Lung (tissue), 12 donors: ENCODE results near the gene SYNE3. TPM values are rescaled to one million over a fixed set of nuclear protein-coding genes. Genes with fewer than 3 reads are reported as not detected.

Experiments
- ATAC-seq: fragments of 200-7000 bp; cut with Tn5 transposase; one replicate; pipeline ENCODE4 v1.9.1; 2020; ENCODE audit warnings: moderate number of reproducible peaks; ENCODE audit not compliant: insufficient read depth, low FRiP score
- DNase-seq, 3 donors: peaks; one replicate each; pipeline ENCODE4 v3.0.0-alpha.2; 2013 to 2017
- H3K27ac ChIP-seq, 2 donors: one replicate each; pipeline ENCODE4 v1.5.1; 2013; ENCODE audit warnings: mild to moderate bottlenecking in 2 of 2, moderate library complexity in 2 of 2, control low read depth in 1 of 2, inconsistent platforms in 1 of 2, low read depth in 1 of 2, low read length in 1 of 2
- H3K27me3 ChIP-seq, 3 donors: one replicate each; pipeline ENCODE4 v1.5.1; 2013; ENCODE audit warnings: low read length in 2 of 3; ENCODE audit not compliant: control insufficient read depth in 3 of 3, insufficient read depth in 3 of 3
- H3K36me3 ChIP-seq, 4 donors: one replicate each; pipeline ENCODE4 v1.5.1; 2013; ENCODE audit warnings: low read length in 4 of 4, mild to moderate bottlenecking in 1 of 4, moderate library complexity in 1 of 4; ENCODE audit not compliant: control insufficient read depth in 4 of 4, insufficient read depth in 4 of 4
- H3K4me1 ChIP-seq, 5 donors: one replicate each; pipeline ENCODE4 v1.5.1; 2013; ENCODE audit warnings: low read length in 5 of 5, mild to moderate bottlenecking in 2 of 5, moderate library complexity in 1 of 5; ENCODE audit not compliant: control insufficient read depth in 5 of 5, insufficient read depth in 5 of 5
- H3K4me3 ChIP-seq: one replicate; pipeline ENCODE4 v1.5.1; 2013; ENCODE audit warnings: mild to moderate bottlenecking, control low read depth, moderate library complexity
- H3K9ac ChIP-seq, 2 donors: one replicate each; pipeline ENCODE4 v1.5.1; 2013; ENCODE audit warnings: low read length in 2 of 2, control low read depth in 1 of 2; ENCODE audit not compliant: insufficient read depth in 1 of 2
- H3K9me3 ChIP-seq, 4 donors: one replicate each; pipeline ENCODE4 v1.5.1; 2013; ENCODE audit warnings: low read length in 3 of 4, mild to moderate bottlenecking in 1 of 4, moderate library complexity in 1 of 4; ENCODE audit not compliant: control insufficient read depth in 4 of 4, insufficient read depth in 3 of 4
- WGBS, 2 donors: extraction: QIAGEN DNeasy Blood & Tissue Kit; methylation state at CpG; one replicate each; pipeline ENCODE4 v1.1.7; 2013; 5-methylcytosine and 5-hydroxymethylcytosine counted together
- polyA plus RNA-seq, 2 donors: library from polyadenylated mRNA; stranded (reverse); fragments of 200-250 nt; gene quantifications; one replicate each; pipeline ENCODE4 v1.2.1, GENCODE V29; 2013
- total RNA-seq, 2 donors: library from RNA; depleted of rRNA in 1 of 2; stranded (reverse); fragments of >200 nt in 1 of 2; gene quantifications; one replicate each; pipeline ENCODE4 v1.2.1, GENCODE V29; 2014 to 2021
- TF ChIP-seq, protein P1 (sequence below): IDR thresholded peaks from 2 replicates; pipeline ENCODE4 v1.5.1; 2012; ENCODE audit warnings: mild to moderate bottlenecking; ENCODE audit errors: control extremely low read depth, extremely low read depth
- donor health status: control.
- donor health status: control.
- donor health status: Bipolar disorder and iron deficiency.
- donor health status: healthy.
- donor health status: DM: yes; HTN: yes; CAD: no.

SYNE3 gene
- total and polyA plus RNA-seq, 4 donors: 2.7 to 30.5 (median 6.1) TPM

DNA sequence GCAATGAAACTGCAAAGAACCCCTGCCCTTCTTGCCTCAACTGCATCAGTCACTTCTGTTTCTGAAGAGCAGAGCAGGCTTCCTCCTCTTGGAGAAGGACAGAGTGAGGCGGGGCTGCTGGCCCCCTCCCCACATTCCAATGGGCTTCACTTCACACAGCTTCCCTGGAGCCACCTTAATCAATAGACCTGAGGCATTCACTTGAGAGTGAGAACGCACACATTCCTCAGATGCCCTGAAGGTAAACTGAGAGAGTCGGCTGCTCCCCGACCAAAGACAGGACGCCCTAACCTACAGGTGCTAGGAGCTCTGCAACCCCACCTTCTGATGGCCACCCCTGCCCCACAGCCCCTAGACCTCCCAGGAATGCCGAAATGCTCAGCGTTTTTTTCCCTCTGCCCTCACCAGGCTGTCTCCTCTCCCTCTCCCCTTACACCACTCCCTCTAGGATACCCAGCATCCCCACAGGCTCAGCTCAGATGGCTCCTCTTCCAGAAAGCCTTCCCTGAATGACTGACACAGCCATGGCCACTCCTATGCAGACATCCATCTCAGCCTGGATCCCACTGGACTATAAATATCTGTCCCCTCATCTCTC is 31.1 kb downstream of the SYNE3 start:
- no peaks in the 10 kb centered on the region for H3K27me3 ChIP-seq
- no peak overlapping the region for H3K4me3 ChIP-seq
- peaks cover 0 to 22% (median 0%) of the 10 kb centered on the region in 5 donors for H3K4me1 ChIP-seq
- WGBS, 2 donors: 78 to 80% methylated on average over 7 of the region's 7 CpGs
- no peak overlapping the region for H3K9ac ChIP-seq
- TF ChIP-seq, protein P1, sequence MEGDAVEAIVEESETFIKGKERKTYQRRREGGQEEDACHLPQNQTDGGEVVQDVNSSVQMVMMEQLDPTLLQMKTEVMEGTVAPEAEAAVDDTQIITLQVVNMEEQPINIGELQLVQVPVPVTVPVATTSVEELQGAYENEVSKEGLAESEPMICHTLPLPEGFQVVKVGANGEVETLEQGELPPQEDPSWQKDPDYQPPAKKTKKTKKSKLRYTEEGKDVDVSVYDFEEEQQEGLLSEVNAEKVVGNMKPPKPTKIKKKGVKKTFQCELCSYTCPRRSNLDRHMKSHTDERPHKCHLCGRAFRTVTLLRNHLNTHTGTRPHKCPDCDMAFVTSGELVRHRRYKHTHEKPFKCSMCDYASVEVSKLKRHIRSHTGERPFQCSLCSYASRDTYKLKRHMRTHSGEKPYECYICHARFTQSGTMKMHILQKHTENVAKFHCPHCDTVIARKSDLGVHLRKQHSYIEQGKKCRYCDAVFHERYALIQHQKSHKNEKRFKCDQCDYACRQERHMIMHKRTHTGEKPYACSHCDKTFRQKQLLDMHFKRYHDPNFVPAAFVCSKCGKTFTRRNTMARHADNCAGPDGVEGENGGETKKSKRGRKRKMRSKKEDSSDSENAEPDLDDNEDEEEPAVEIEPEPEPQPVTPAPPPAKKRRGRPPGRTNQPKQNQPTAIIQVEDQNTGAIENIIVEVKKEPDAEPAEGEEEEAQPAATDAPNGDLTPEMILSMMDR: no peak
- no peaks in the 10 kb centered on the region for H3K9me3 ChIP-seq
- DNase-seq: no peak
- ATAC-seq: no peak
- H3K36me3 ChIP-seq: no peaks in the 10 kb centered on the region
- H3K27ac ChIP-seq: no peak overlapping the region

DNA sequence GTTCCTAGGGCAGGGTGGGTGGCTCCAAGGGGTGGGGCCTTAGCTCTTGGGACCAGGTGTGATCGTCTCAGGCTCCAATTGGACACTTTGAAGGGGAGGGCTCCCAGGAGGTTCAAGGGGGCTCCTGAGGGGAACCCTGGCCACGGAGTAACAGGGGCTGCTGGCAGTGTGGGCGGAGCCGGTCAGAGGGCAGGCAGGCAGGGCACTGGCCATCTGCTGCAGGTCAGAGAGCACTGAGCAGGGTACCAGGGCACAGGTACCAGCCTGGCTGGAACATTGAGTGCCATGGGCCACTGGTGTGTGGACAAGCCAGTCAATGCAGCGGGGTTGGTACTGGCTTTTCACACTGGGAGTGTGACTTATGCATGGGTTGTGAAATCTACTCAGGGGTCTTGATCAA is 32.2 kb downstream of the SYNE3 start:
- Histone ChIP-seq H3K9me3 (no peaks in the 10 kb centered on the region), H3K27ac (no peak overlapping the region), H3K9ac (no peak overlapping the region), H3K27me3 (no peaks in the 10 kb centered on the region), H3K4me1 (peaks cover 0 to 21% (median 0%) of the 10 kb centered on the region in 5 donors), H3K36me3 (no peaks in the 10 kb centered on the region), H3K4me3 (no peak overlapping the region)
- WGBS, 2 donors: 84 to 93% methylated on average over 3 to 5 of the region's 5 CpGs
- TF ChIP-seq, protein P1: no peak
- no peak for DNase-seq
- ATAC-seq: no peak

DNA sequence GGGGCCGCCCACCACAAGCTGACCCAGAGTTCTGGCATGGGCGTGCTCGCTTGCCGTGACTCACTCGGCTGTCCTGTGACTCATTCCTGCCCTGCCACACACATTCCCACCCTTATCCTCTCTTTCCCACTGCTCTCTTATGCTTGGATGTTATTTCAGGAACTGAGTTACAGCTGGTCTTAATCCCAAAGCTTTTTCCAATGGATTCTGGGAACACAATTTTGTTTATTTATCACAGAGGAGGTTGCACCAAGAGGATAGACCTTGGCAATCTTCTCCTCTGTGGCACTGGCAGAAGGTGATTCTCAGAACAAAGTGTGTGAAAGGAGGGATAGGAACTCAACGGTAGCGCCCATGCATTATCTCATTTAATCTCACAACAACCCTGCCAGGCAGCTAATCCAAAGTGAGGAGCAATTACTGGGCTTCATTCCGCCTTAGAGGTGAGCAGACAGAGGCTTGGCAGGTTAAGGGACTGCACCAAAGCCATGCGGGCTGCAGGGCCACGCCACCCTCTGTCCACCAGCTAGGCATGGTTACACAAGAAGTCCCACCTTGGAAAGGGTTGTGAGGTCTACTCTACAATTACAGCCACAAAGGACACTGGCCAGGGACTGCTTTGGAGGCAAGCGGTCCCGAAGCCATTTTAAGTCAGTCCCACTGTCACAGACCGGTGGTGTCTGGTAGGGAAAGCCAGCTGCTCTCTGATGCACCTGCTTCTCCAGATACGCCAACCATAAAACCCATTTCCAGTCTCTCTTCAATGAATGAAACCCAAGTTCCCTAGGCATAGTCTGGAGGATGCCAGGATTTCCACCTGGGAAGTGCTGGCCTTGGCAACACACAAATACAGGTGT is 32.9 kb downstream of the SYNE3 start:
- no peak overlapping the region for H3K9ac ChIP-seq
- H3K27me3 ChIP-seq: no peaks in the 10 kb centered on the region
- 68 to 85% methylated on average over 14 of the region's 14 CpGs for WGBS, 2 donors
- ATAC-seq (peak; percentile 88), DNase-seq (no peak)
- H3K36me3 ChIP-seq: peaks cover 0 to 1% (median 0%) of the 10 kb centered on the region in 4 donors
- H3K4me3 ChIP-seq: no peak overlapping the region
- no peaks in the 10 kb centered on the region for H3K9me3 ChIP-seq
- TF ChIP-seq, protein P1: no peak
- H3K4me1 ChIP-seq: peaks cover 0 to 17% (median 0%) of the 10 kb centered on the region in 5 donors
- peak overlapping the region in 1 of 2 donors; percentile 22 for H3K27ac ChIP-seq
